Upper lobe of right lung (tissue), 1 donor: ENCODE results near the gene ABLIM3. TPM values are rescaled to one million over a fixed set of nuclear protein-coding genes. Genes with fewer than 3 reads are reported as not detected.
A peak's percentile ranks its signal among the peaks of the same experiment; 100 is the strongest.

Source experiments
- ATAC-seq: fragments of 200-7000 bp; cut with Tn5 transposase; one replicate; pipeline ENCODE4 v1.9.1; 2020; ENCODE audit warnings: mild to moderate bottlenecking, moderate library complexity
- DNase-seq: peaks from one replicate; pipeline ENCODE4 v3.0.0-alpha.2; 2020
- H3K27ac ChIP-seq: fragments of 200-600 bp; one replicate; pipeline ENCODE4 v1.8.0; 2022
- H3K27me3 ChIP-seq: fragments of 200-600 bp; one replicate; pipeline ENCODE4 v1.8.0; 2022; ENCODE audit warnings: mild to moderate bottlenecking
- H3K36me3 ChIP-seq: fragments of 200-600 bp; one replicate; pipeline ENCODE4 v1.8.0; 2022
- H3K4me1 ChIP-seq: fragments of 200-600 bp; one replicate; pipeline ENCODE4 v1.8.0; 2022
- H3K4me3 ChIP-seq: fragments of 200-600 bp; one replicate; pipeline ENCODE4 v1.8.0; 2022; ENCODE audit warnings: mild to moderate bottlenecking
- H3K9me3 ChIP-seq: fragments of 200-600 bp; one replicate; pipeline ENCODE4 v1.8.0; 2022
- CTCF ChIP-seq: fragments of 200-600 bp; IDR thresholded peaks from one replicate; pipeline ENCODE4 v1.8.0; 2022; ENCODE audit warnings: antibody characterized with exemption
- intact Hi-C: fragments of 100-400 bp; cut with DNase I; formaldehyde crosslinking; loops from one replicate; pipeline ENCODE4 v1.11.0; 2022
- total RNA-seq: library from RNA; stranded (reverse); fragmentation: NEBNext Ultra II Directional; extraction: Animal tissue kit (Norgen Biotek cat#: 25700); gene quantifications from one replicate; pipeline ENCODE4 v1.2.1, GENCODE V29; 2021
- donor health status: DM: no; HTN: yes; CAD: no; lungs with severe emphysema.

ABLIM3 gene
- total RNA-seq, 1 donor from 2014 or later, result 31.9 TPM

- Histone ChIP-seq H3K36me3 (no peaks in the 10 kb centered on the region), H3K4me1 (peaks cover 16% of the 10 kb centered on the region), H3K27ac (no peak overlapping the region), H3K27me3 (no peaks in the 10 kb centered on the region), H3K9me3 (no peaks in the 10 kb centered on the region), H3K4me3 (no peak overlapping the region)
- TF ChIP-seq CTCF, result no peak
- no peak for ATAC-seq
- DNase-seq, result no peak
- intact Hi-C loops, result no loop called here
Measured at GRCh38 chr5:149283626-149284480, 142.6 kb downstream of the ABLIM3 start.

DNA sequence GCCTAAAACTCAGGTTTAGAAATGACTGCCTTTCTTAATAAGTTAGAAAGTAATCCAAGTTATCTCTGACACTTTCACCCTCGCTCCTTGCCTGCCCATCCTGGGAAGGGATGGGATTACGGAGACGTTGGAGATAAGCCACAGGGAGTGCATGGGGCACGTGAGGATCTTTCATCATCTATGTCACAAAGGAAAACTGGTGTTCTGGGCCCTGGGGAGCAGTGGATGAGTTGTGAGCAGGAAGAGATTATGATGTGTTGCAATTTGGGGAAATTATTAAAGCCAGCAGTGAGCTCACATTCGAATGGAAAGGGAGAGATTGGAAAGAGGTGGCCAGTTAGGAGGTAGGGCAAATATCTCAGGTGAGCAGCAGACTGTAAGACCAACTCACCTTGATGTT lies 143.2 kb downstream of the ABLIM3 start:
- no peak overlapping the region for H3K27ac ChIP-seq
- H3K9me3 ChIP-seq, result no peaks in the 10 kb centered on the region
- H3K27me3 ChIP-seq, result no peaks in the 10 kb centered on the region
- DNase-seq, result no peak
- intact Hi-C loops, result no loop called here
- TF ChIP-seq CTCF, result no peak
- H3K36me3 ChIP-seq, result no peaks in the 10 kb centered on the region
- no peak for ATAC-seq
- no peak overlapping the region for H3K4me3 ChIP-seq
- peaks cover 22% of the 10 kb centered on the region for H3K4me1 ChIP-seq

DNA sequence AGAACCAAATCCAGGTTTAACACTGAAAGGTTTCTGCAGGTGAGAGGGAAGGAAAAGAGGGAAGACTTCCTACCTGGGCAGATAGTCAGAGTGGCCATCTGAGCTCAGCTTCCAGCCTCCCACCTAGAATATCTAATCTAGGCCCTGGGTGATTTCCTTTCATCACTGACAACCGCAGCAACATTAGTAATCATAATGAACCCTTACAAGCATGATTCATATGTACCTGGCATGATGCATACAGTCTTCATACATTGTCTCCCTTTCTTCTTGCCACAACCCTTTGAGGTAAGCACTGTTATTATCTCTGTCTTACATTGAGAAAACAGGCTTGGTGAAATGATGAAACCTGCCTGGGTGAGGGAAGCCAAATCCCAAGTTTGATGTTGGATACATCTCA lies 143.9 kb downstream of the ABLIM3 start:
- DNase-seq, result no peak
- no peak for TF ChIP-seq CTCF
- no peak overlapping the region for H3K4me3 ChIP-seq
- H3K36me3 ChIP-seq, result no peaks in the 10 kb centered on the region
- no peak for ATAC-seq
- no peaks in the 10 kb centered on the region for H3K9me3 ChIP-seq
- no peak overlapping the region for H3K27ac ChIP-seq
- no peaks in the 10 kb centered on the region for H3K27me3 ChIP-seq
- peaks cover 24% of the 10 kb centered on the region for H3K4me1 ChIP-seq
- intact Hi-C loops, result no loop called here

DNA sequence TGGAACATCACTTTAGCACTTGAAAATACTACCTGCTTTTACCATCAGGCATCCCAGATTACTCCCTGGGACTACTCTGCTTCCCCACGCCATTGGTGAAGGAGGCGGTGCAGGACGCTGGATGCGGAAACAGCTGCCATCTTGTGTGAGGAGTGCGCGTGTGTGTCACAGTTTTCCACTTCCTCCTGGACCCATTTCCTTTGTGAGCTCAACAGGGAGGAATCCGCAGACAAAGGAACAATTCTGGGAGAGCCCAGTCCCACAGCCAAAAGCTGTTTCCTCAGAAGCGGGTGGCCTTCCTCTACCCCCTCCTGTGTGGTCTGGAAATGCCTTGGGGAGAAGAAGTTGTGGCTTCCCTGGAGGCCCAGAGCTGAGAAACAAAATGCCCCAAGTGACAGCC lies 147.1 kb downstream of the ABLIM3 start:
- Histone ChIP-seq H3K36me3 (no peaks in the 10 kb centered on the region), H3K4me3 (no peak overlapping the region), H3K27ac (peak overlapping the region; percentile 56), H3K4me1 (peaks cover 24% of the 10 kb centered on the region), H3K27me3 (no peaks in the 10 kb centered on the region), H3K9me3 (no peaks in the 10 kb centered on the region)
- intact Hi-C loops, result no loop called here
- TF ChIP-seq CTCF, result no peak
- no peak for DNase-seq
- ATAC-seq, result peak; percentile 63

- H3K4me3 ChIP-seq, result no peak overlapping the region
- ATAC-seq (peak; percentile 51), DNase-seq (no peak)
- intact Hi-C loops, result no loop called here
- TF ChIP-seq CTCF, result no peak
- peak overlapping the region; percentile 24 for H3K27ac ChIP-seq
- no peaks in the 10 kb centered on the region for H3K36me3 ChIP-seq
- no peaks in the 10 kb centered on the region for H3K27me3 ChIP-seq
- no peaks in the 10 kb centered on the region for H3K9me3 ChIP-seq
- peaks cover 20% of the 10 kb centered on the region for H3K4me1 ChIP-seq
Measured at GRCh38 chr5:149289301-149289700, 148.0 kb downstream of the ABLIM3 start.
